ENCODE results near the gene LRRC71. TPM values are rescaled to one million over a fixed set of nuclear protein-coding genes. Genes with fewer than 3 reads are reported as not detected.

Gene LRRC71
- total and polyA plus RNA-seq, 10 of the 15 experiments (the other 5 are each of a cell fraction or from before 2014, with no cell fraction given) = not detected

DNA sequence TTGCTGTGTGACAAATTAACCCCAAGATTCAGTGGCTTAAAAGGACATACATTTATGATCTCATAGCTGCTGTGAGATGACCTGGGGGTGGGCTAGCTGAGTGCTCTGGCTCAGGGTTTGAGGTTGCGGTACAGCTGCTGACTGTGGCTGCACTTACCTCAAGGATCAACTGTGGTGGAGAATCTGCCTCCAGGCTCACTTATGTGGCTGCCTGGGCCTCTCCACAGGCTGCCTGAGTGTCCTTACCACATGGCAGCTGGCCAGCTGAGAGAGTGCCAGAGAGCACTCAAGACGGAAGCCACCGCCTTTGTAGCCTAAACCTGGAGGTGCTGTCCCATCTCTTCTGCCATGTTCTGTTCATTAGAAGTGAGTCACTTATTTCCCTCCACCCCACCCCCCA lies 5.7 kb downstream of the LRRC71 start:
- no TSS peak for BruUV-seq (replicated peaks)
- no peak overlapping the region for H3K27ac ChIP-seq (ENCODE audit: control insufficient read depth, insufficient read depth)
- H3K9me3 ChIP-seq (replicated peaks; ENCODE audit: control insufficient read depth, insufficient read depth, low read length) = no peaks in the 10 kb centered on the region
- RAD21 ChIA-PET (ENCODE audit: unreplicated experiment) = interaction anchor here (1.5 to 2.0 kb wide), 2 partner anchors 66 to 148 kb away, joined by 4 to 5 read pairs; partner anchors contain the start of gene NTRK1
- in situ Hi-C loops (cut with MboI) = no loop called here
- intact Hi-C loops (cut with micrococcal nuclease; ENCODE audit: unreplicated experiment) = no loop called here
- H4K20me1 ChIP-seq (ENCODE audit: control insufficient read depth, insufficient read depth) = no peaks in the 10 kb centered on the region
- POLR2A ChIA-PET = no interaction called here
- H3K79me2 ChIP-seq (ENCODE audit: control insufficient read depth, insufficient read depth, low read length) = no peaks in the 10 kb centered on the region
- no peaks in the 10 kb centered on the region for H3K36me3 ChIP-seq (ENCODE audit: control insufficient read depth in 2 of 2, insufficient read depth in 2 of 2, low read length in 1 of 2)
- no peak overlapping the region for H3K4me2 ChIP-seq (ENCODE audit: control insufficient read depth, insufficient read depth)
- CTCF ChIA-PET = interaction anchor here (0.6 to 1.6 kb wide), 5 partner anchors 9 to 144 kb away, joined by 3 to 4 read pairs (median 3); no protein-coding TSS in a partner anchor
- SMC1A ChIA-PET (ENCODE audit: uncharacterized antibody, unreplicated experiment) = no interaction called here
- no peaks in the 10 kb centered on the region for H3K4me1 ChIP-seq (ENCODE audit: control insufficient read depth, insufficient read depth, low read length)
- H3K4me3 ChIP-seq = no peak overlapping the region
- no peak overlapping the region for H3K9ac ChIP-seq (ENCODE audit: control insufficient read depth, insufficient read depth, low read length)
- no peak for FAIRE-seq
- H3K27me3 ChIP-seq (replicated peaks in 1 of 2; ENCODE audit: control insufficient read depth in 2 of 2, insufficient read depth in 2 of 2, low read length in 1 of 2) = peaks cover 20 to 29% of the 10 kb centered on the region in 2 experiments
- TF ChIP-seq, protein P1, sequence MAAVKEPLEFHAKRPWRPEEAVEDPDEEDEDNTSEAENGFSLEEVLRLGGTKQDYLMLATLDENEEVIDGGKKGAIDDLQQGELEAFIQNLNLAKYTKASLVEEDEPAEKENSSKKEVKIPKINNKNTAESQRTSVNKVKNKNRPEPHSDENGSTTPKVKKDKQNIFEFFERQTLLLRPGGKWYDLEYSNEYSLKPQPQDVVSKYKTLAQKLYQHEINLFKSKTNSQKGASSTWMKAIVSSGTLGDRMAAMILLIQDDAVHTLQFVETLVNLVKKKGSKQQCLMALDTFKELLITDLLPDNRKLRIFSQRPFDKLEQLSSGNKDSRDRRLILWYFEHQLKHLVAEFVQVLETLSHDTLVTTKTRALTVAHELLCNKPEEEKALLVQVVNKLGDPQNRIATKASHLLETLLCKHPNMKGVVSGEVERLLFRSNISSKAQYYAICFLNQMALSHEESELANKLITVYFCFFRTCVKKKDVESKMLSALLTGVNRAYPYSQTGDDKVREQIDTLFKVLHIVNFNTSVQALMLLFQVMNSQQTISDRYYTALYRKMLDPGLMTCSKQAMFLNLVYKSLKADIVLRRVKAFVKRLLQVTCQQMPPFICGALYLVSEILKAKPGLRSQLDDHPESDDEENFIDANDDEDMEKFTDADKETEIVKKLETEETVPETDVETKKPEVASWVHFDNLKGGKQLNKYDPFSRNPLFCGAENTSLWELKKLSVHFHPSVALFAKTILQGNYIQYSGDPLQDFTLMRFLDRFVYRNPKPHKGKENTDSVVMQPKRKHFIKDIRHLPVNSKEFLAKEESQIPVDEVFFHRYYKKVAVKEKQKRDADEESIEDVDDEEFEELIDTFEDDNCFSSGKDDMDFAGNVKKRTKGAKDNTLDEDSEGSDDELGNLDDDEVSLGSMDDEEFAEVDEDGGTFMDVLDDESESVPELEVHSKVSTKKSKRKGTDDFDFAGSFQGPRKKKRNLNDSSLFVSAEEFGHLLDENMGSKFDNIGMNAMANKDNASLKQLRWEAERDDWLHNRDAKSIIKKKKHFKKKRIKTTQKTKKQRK (IDR thresholded peaks at IDR 0.05; ENCODE audit: low read depth, low read length) = no peak
- TF ChIP-seq RUNX3 (IDR thresholded peaks at IDR 0.05; ENCODE audit: low read length) = peak; percentile 54
- TF ChIP-seq SREBF1 (IDR thresholded peaks at IDR 0.05; ENCODE audit: low read length) = no peak
- no peak for TF ChIP-seq MXI1 (IDR thresholded peaks at IDR 0.05; ENCODE audit: low read depth, low read length)
- TF ChIP-seq LARP7 (IDR thresholded peaks at IDR 0.05) = no peak
- peak in 1 of 2 experiments; percentile 52; a peak in 1 of 4 replicates for TF ChIP-seq BHLHE40 (IDR thresholded peaks at IDR 0.05; ENCODE audit: borderline replicate concordance in 1 of 2, low read depth in 2 of 2, low read length in 1 of 2)
- TF ChIP-seq, protein P2, sequence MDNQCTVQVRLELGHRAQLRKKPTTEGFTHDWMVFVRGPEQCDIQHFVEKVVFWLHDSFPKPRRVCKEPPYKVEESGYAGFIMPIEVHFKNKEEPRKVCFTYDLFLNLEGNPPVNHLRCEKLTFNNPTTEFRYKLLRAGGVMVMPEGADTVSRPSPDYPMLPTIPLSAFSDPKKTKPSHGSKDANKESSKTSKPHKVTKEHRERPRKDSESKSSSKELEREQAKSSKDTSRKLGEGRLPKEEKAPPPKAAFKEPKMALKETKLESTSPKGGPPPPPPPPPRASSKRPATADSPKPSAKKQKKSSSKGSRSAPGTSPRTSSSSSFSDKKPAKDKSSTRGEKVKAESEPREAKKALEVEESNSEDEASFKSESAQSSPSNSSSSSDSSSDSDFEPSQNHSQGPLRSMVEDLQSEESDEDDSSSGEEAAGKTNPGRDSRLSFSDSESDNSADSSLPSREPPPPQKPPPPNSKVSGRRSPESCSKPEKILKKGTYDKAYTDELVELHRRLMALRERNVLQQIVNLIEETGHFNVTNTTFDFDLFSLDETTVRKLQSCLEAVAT (IDR thresholded peaks at IDR 0.05) = peak; percentile 60; the same call in 1 of the 2 replicates
- TF ChIP-seq, protein P3, sequence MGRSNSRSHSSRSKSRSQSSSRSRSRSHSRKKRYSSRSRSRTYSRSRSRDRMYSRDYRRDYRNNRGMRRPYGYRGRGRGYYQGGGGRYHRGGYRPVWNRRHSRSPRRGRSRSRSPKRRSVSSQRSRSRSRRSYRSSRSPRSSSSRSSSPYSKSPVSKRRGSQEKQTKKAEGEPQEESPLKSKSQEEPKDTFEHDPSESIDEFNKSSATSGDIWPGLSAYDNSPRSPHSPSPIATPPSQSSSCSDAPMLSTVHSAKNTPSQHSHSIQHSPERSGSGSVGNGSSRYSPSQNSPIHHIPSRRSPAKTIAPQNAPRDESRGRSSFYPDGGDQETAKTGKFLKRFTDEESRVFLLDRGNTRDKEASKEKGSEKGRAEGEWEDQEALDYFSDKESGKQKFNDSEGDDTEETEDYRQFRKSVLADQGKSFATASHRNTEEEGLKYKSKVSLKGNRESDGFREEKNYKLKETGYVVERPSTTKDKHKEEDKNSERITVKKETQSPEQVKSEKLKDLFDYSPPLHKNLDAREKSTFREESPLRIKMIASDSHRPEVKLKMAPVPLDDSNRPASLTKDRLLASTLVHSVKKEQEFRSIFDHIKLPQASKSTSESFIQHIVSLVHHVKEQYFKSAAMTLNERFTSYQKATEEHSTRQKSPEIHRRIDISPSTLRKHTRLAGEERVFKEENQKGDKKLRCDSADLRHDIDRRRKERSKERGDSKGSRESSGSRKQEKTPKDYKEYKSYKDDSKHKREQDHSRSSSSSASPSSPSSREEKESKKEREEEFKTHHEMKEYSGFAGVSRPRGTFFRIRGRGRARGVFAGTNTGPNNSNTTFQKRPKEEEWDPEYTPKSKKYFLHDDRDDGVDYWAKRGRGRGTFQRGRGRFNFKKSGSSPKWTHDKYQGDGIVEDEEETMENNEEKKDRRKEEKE (IDR thresholded peaks at IDR 0.05) = no peak
- TF ChIP-seq MYC (IDR thresholded peaks at IDR 0.05; ENCODE audit: insufficient read depth, insufficient read length, insufficient replicate concordance, low read length, severe bottlenecking) = no peak
- TF ChIP-seq YBX1 (IDR thresholded peaks at IDR 0.05) = no peak
- TF ChIP-seq SIN3A (IDR thresholded peaks at IDR 0.05; ENCODE audit: low read depth, low read length) = no peak
- no peak for TF ChIP-seq SMC3 (IDR thresholded peaks at IDR 0.05; ENCODE audit: borderline replicate concordance, low read length)
- TF ChIP-seq NR2F1 (conservative IDR thresholded peaks at IDR 0.05) = 0 out of 2 replicates have a peak, but pooled peaks have one; percentile 56
- TF ChIP-seq CREB1 (IDR thresholded peaks at IDR 0.05; ENCODE audit: low read depth) = no peak
- TF ChIP-seq JUND (IDR thresholded peaks at IDR 0.05; ENCODE audit: low read depth, low read length) = no peak
- TF ChIP-seq RAD51 (IDR thresholded peaks at IDR 0.05) = no peak
- TF ChIP-seq PAX8 (IDR thresholded peaks at IDR 0.05) = no peak
- TF ChIP-seq SMAD1 (IDR thresholded peaks at IDR 0.05; ENCODE audit: low read depth, partially characterized antibody) = peak; percentile 37
- ATAC-seq = peak; percentile 43
- H2AFZ ChIP-seq (ENCODE audit: control insufficient read depth, low read depth, low read length) = no peak overlapping the region
- no peak for DNase-seq (ENCODE audit: low read depth, low spot score)
- 17% methylated on average over 3 of the region's 3 CpGs for WGBS (ENCODE audit: insufficient coverage, insufficient replicate concordance, low lambda C conversion rate, missing lambda C conversion rate)

Measured in GM12878 (cell line).